GM23338 (cell line): ENCODE measurements around the gene NFKBIA. TPM values are rescaled to one million over a fixed set of nuclear protein-coding genes. Genes with fewer than 3 reads are reported as not detected.

Experiments used
- ATAC-seq: fragments of 200-7000 bp; cut with Tn5 transposase; 3 replicates; pipeline ENCODE4 v1.9.1; 2020
- DNase-seq: peaks from one replicate; pipeline ENCODE4 v3.0.0-alpha.2; 2015; ENCODE audit warnings: low spot score
- H2AFZ ChIP-seq: fragments of 200-600 bp; sonication (generic); 2 replicates; pipeline ENCODE4 v1.8.0; 2016; ENCODE audit warnings: antibody characterized with exemption, mild to moderate bottlenecking, moderate library complexity
- H3F3A ChIP-seq: fragments of 200-600 bp; sonication (generic); replicated peaks from 2 replicates; pipeline ENCODE4 v1.8.0; 2017; ENCODE audit warnings: antibody characterized with exemption, mixed run types, low read depth
- H3K27ac ChIP-seq: fragments of 200-600 bp; sonication (generic); 2 replicates; pipeline ENCODE4 v1.6.1; 2016; ENCODE audit warnings: low read depth
- H3K27me3 ChIP-seq: fragments of 200-600 bp; sonication (generic); 2 replicates; pipeline ENCODE4 v1.8.0; 2016; ENCODE audit warnings: mild to moderate bottlenecking, mixed run types, moderate library complexity; ENCODE audit not compliant: insufficient read depth
- H3K36me3 ChIP-seq: fragments of 200-600 bp; sonication (generic); 2 replicates; pipeline ENCODE4 v1.8.0; 2016; ENCODE audit warnings: mild to moderate bottlenecking; ENCODE audit not compliant: insufficient read depth
- H3K4me1 ChIP-seq: fragments of 200-600 bp; sonication (generic); 2 replicates; pipeline ENCODE4 v1.8.0; 2016; ENCODE audit warnings: mild to moderate bottlenecking, moderate library complexity; ENCODE audit not compliant: insufficient read depth
- H3K4me2 ChIP-seq: fragments of 200-600 bp; sonication (generic); 2 replicates; pipeline ENCODE4 v1.7.1; 2017; ENCODE audit warnings: mixed run types
- H3K4me3 ChIP-seq: fragments of 200-600 bp; sonication (generic); 2 replicates; pipeline ENCODE4 v1.6.1; 2016; ENCODE audit warnings: mixed run types
- H3K79me2 ChIP-seq: fragments of 200-600 bp; sonication (generic); replicated peaks from 2 replicates; pipeline ENCODE4 v1.8.0; 2017; ENCODE audit warnings: mild to moderate bottlenecking; ENCODE audit not compliant: insufficient read depth
- H3K9me2 ChIP-seq: fragments of 200-600 bp; sonication (generic); 2 replicates; pipeline ENCODE4 v1.8.0; 2017; ENCODE audit not compliant: insufficient read depth
- H4K20me1 ChIP-seq: fragments of 200-600 bp; sonication (generic); replicated peaks from 2 replicates; pipeline ENCODE4 v1.8.0; 2017; ENCODE audit warnings: mild to moderate bottlenecking; ENCODE audit not compliant: insufficient read depth
- H3K27ac Mint-ChIP-seq: 2 replicates; pipeline ENCODE4 v1.8.0; 2020; ENCODE audit warnings: inconsistent platforms, mild to moderate bottlenecking, moderate library complexity, mixed read lengths
- H3K27me3 Mint-ChIP-seq: 3 replicates; pipeline ENCODE4 v1.8.0; 2022; ENCODE audit warnings: low read depth, mild to moderate bottlenecking, moderate library complexity, mixed read lengths, inconsistent platforms; ENCODE audit not compliant: insufficient read depth, poor library complexity
- H3K36me3 Mint-ChIP-seq: 3 replicates; pipeline ENCODE4 v1.8.0; 2021; ENCODE audit warnings: low read depth, mild to moderate bottlenecking, inconsistent platforms, moderate library complexity, mixed read lengths
- H3K4me1 Mint-ChIP-seq: 3 replicates; pipeline ENCODE4 v1.8.0; 2020; ENCODE audit warnings: mild to moderate bottlenecking, inconsistent platforms, mixed read lengths
- H3K4me3 Mint-ChIP-seq: 3 replicates; pipeline ENCODE4 v1.8.0; 2021; ENCODE audit warnings: moderate library complexity, mild to moderate bottlenecking, inconsistent platforms, mixed read lengths
- H3K9me3 Mint-ChIP-seq: 3 replicates; pipeline ENCODE4 v1.8.0; 2020; ENCODE audit warnings: moderate library complexity, mild to moderate bottlenecking, inconsistent platforms, mixed read lengths
- CREB1 ChIP-seq: fragments of 250-450 bp; sonication (Bioruptor Pico); IDR thresholded peaks from 2 replicates; pipeline ENCODE4 v1.5.0; 2020; ENCODE audit warnings: low read depth, mild to moderate bottlenecking, moderate library complexity
- CTCF ChIP-seq, 2 experiments: fragments of 200-600 bp in 1 of 2; sonication (generic) in 1 of 2; conservative IDR thresholded peaks; 2 replicates each; pipeline versions ENCODE4 v1.5.1 to v1.6.1; 2016 to 2017; ENCODE audit warnings: antibody characterized with exemption in 2 of 2, low read depth in 2 of 2, mild to moderate bottlenecking in 2 of 2, moderate library complexity in 1 of 2
- ETS1 ChIP-seq: IDR thresholded peaks from 2 replicates; pipeline ENCODE4 v1.6.1; 2016; ENCODE audit warnings: antibody characterized with exemption
- EZH2 ChIP-seq: fragments of 200-600 bp; sonication (generic); IDR thresholded peaks from one replicate; pipeline ENCODE4 v1.8.0; 2017; ENCODE audit warnings: antibody characterized with exemption, mild to moderate bottlenecking, low read depth; ENCODE audit not compliant: unreplicated experiment
- EZH2phosphoT487 ChIP-seq: fragments of 200-600 bp; sonication (generic); IDR thresholded peaks from one replicate; pipeline ENCODE4 v1.8.1; 2018; ENCODE audit warnings: antibody characterized with exemption; ENCODE audit not compliant: unreplicated experiment
- JUNB ChIP-seq: IDR thresholded peaks from one replicate; pipeline ENCODE4 v1.6.1; 2016; ENCODE audit warnings: antibody characterized with exemption; ENCODE audit not compliant: unreplicated experiment
- NANOG ChIP-seq: IDR thresholded peaks from 2 replicates; pipeline ENCODE4 v1.6.1; 2016; ENCODE audit warnings: antibody characterized with exemption, borderline replicate concordance
- POLR2AphosphoS5 ChIP-seq: IDR thresholded peaks from 2 replicates; pipeline ENCODE4 v1.6.1; 2016; ENCODE audit warnings: antibody characterized with exemption, low read depth
- REST ChIP-seq: IDR thresholded peaks from one replicate; pipeline ENCODE4 v1.6.1; 2018; ENCODE audit warnings: antibody characterized with exemption; ENCODE audit not compliant: unreplicated experiment
- STAT1 ChIP-seq: IDR thresholded peaks from one replicate; pipeline ENCODE4 v1.6.1; 2016; ENCODE audit warnings: antibody characterized with exemption; ENCODE audit not compliant: unreplicated experiment
- ZNF114 ChIP-seq: fragments of 250-450 bp; sonication (Bioruptor Pico); IDR thresholded peaks from 2 replicates; pipeline ENCODE4 v1.5.0; 2020; ENCODE audit warnings: mild to moderate bottlenecking, moderate library complexity
- ZNF331 ChIP-seq: fragments of 250-450 bp; sonication (Bioruptor Pico); IDR thresholded peaks from 2 replicates; pipeline ENCODE4 v1.5.0; 2020; ENCODE audit warnings: low read depth, mild to moderate bottlenecking, moderate library complexity
- ZNF462 ChIP-seq: fragments of 250-450 bp; sonication (Bioruptor Pico); IDR thresholded peaks from 2 replicates; pipeline ENCODE4 v1.5.0; 2020; ENCODE audit warnings: mild to moderate bottlenecking, moderate library complexity
- polyA plus RNA-seq: library from polyadenylated mRNA; unstranded; fragments of >200 nt; fragmentation: Nextera tagmentation; extraction: Ambion mirVana; gene quantifications from 2 replicates; pipeline ENCODE4 v1.2.1, GENCODE V29; 2016
- total RNA-seq: library from RNA; depleted of rRNA; stranded (reverse); fragments of >200 nt; shearing (Covaris generic); gene quantifications from 2 replicates; pipeline ENCODE4 v1.2.3, GENCODE V29; 2014

Gene NFKBIA
- total and polyA plus RNA-seq, 2 experiments from 2014 or later: 33.4 to 41.3 TPM

- H3K27ac ChIP-seq: no peak overlapping the region
- H3K36me3 Mint-ChIP-seq: no peaks in the 10 kb centered on the region
- H3K79me2 ChIP-seq: no peaks in the 10 kb centered on the region
- no peak overlapping the region for H3K27ac Mint-ChIP-seq
- H4K20me1 ChIP-seq: no peaks in the 10 kb centered on the region
- H3F3A ChIP-seq: no peaks in the 10 kb centered on the region
- no peak for DNase-seq
- no peaks in the 10 kb centered on the region for H3K27me3 ChIP-seq
- H3K9me3 Mint-ChIP-seq: no peaks in the 10 kb centered on the region; the same call in 2 of the 3 replicates
- no peaks in the 10 kb centered on the region for H3K4me1 ChIP-seq
- H3K4me3 Mint-ChIP-seq: no peak overlapping the region
- no peaks in the 10 kb centered on the region for H3K4me1 Mint-ChIP-seq
- H3K4me3 ChIP-seq: no peak overlapping the region
- no peaks in the 10 kb centered on the region for H3K27me3 Mint-ChIP-seq
- TF ChIP-seq EZH2 (no peak), STAT1 (no peak), CREB1 (CRISPR knock-in tag) (no peak), ZNF114 (CRISPR knock-in tag) (no peak), CTCF (conservative IDR thresholded peaks at IDR 0.05; ENCODE audit: low read depth in 2 of 2) (no peak), REST (no peak), ZNF331 (CRISPR knock-in tag) (no peak), JUNB (no peak), NANOG (no peak), POLR2AphosphoS5 (no peak), EZH2phosphoT487 (no peak), ZNF462 (CRISPR knock-in tag) (no peak), ETS1 (no peak)
- no peaks in the 10 kb centered on the region for H3K9me2 ChIP-seq
- 0 out of 2 replicates have a peak overlapping the region, but pooled peaks have one; percentile 47 for H2AFZ ChIP-seq
- H3K36me3 ChIP-seq: no peaks in the 10 kb centered on the region
- H3K4me2 ChIP-seq: no peak overlapping the region
- ATAC-seq: no peak
Observed at GRCh38 chr14:35361141-35361480, 43.4 kb downstream of the NFKBIA start.
